ENCODE results near the gene RGS2. TPM values are rescaled to one million over a fixed set of nuclear protein-coding genes. Genes with fewer than 3 reads are reported as not detected.

Gene RGS2
- total RNA-seq, 1 donor from 2014 or later = 55.2 TPM

DNA sequence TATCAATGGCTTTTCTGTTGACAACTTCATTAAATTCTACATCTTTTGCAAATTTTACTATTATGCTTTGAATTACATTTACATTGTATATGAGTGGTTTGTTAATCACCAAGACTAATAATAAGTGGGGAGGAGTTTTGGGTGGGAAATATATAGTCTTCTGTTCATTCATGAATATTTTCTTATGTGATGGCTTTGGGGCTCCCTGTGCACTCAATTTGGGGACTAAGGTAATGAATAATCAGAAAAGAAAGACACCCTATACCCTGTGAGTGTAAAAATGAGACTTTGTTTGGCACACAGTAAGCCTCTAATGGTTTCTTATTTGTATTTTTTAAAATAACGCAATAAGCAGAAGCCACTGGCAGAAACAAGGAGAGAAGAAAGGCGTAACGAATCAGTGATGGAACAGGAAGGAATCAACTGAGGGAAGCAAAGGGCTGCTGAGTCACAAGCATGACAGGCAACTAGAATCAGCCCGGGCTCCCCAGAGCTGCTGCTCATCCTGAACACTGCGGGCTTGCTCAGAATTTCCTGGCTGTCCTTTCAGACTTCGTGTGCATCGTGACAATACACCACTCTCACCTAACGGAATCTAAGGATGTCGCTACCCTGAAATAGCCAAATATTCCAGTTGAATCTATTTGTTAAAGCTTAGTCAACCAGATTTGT lies 20.8 kb upstream of the RGS2 start:
- DNase-seq (ENCODE audit: low spot score in 2 of 2, unreplicated experiment in 2 of 2) = no peak

DNA sequence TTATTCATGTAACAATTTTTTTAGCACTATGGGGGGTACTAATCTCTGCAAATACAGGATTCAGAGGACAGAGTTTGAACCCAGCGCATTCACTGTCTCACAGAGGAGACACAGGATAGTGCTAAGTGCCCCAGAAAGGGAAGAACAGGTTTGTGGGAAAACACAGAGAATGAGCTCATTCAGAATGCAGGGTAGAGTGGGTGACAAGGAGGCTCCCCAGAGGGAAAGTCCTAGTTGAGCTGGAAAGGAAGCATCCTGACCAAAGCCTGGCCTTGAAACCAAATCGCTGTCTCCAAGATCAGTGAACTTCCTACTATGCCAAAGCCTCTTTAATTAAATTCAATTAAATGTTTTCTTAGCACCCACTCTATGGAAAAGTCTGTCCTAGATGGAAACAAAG lies 19.0 kb upstream of the RGS2 start:
- H3K4me3 Mint-ChIP-seq = no peak overlapping the region
- TF ChIP-seq, protein P1, sequence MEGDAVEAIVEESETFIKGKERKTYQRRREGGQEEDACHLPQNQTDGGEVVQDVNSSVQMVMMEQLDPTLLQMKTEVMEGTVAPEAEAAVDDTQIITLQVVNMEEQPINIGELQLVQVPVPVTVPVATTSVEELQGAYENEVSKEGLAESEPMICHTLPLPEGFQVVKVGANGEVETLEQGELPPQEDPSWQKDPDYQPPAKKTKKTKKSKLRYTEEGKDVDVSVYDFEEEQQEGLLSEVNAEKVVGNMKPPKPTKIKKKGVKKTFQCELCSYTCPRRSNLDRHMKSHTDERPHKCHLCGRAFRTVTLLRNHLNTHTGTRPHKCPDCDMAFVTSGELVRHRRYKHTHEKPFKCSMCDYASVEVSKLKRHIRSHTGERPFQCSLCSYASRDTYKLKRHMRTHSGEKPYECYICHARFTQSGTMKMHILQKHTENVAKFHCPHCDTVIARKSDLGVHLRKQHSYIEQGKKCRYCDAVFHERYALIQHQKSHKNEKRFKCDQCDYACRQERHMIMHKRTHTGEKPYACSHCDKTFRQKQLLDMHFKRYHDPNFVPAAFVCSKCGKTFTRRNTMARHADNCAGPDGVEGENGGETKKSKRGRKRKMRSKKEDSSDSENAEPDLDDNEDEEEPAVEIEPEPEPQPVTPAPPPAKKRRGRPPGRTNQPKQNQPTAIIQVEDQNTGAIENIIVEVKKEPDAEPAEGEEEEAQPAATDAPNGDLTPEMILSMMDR (IDR thresholded peaks at IDR 0.05; ENCODE audit: unreplicated experiment) = no peak
- H3K27me3 Mint-ChIP-seq (ENCODE audit: low read depth) = no peaks in the 10 kb centered on the region
- H3K27ac Mint-ChIP-seq = no peak overlapping the region
- peaks cover 53% of the 10 kb centered on the region for H3K4me1 Mint-ChIP-seq
- H3K36me3 Mint-ChIP-seq = no peaks in the 10 kb centered on the region
- H3K9me3 Mint-ChIP-seq = no peaks in the 10 kb centered on the region
- DNase-seq (ENCODE audit: low spot score in 2 of 2, unreplicated experiment in 2 of 2) = no peak

More for the DNA sequence above, 20.8 kb upstream of the RGS2 start:
- Mint-ChIP-seq H3K4me1 (peaks cover 41% of the 10 kb centered on the region), H3K27ac (peak overlapping the region; percentile 50), H3K36me3 (no peaks in the 10 kb centered on the region), H3K27me3 (ENCODE audit: low read depth) (no peaks in the 10 kb centered on the region), H3K9me3 (peaks cover 1% of the 10 kb centered on the region), H3K4me3 (no peak overlapping the region)
- TF ChIP-seq, protein P1 (IDR thresholded peaks at IDR 0.05; ENCODE audit: unreplicated experiment) = no peak

DNA sequence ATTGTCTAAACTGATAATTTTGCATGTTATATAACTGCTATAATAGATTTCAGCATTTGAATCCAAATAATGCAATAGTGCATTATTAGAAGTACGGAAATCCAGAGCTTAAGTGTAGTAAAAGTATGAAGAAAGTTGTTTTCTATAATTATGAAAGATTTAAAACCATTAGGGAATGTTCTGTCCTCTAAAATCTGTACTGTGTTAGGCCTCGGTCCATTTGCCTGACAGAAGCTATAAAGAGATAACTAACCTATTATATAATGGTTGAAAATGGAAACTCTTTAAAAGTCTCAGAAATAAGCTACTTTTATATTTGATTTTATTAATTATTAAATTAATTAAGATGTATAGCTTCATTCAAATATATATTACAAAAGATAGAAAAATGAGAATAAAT lies 16.2 kb upstream of the RGS2 start:
- Mint-ChIP-seq H3K27me3 (ENCODE audit: low read depth) (no peaks in the 10 kb centered on the region), H3K4me3 (no peak overlapping the region), H3K4me1 (peaks cover 36% of the 10 kb centered on the region), H3K9me3 (no peaks in the 10 kb centered on the region), H3K36me3 (no peaks in the 10 kb centered on the region), H3K27ac (no peak overlapping the region)
- TF ChIP-seq, protein P1 (IDR thresholded peaks at IDR 0.05; ENCODE audit: unreplicated experiment) = no peak
- no peak for DNase-seq (ENCODE audit: low spot score in 2 of 2, unreplicated experiment in 2 of 2)

DNA sequence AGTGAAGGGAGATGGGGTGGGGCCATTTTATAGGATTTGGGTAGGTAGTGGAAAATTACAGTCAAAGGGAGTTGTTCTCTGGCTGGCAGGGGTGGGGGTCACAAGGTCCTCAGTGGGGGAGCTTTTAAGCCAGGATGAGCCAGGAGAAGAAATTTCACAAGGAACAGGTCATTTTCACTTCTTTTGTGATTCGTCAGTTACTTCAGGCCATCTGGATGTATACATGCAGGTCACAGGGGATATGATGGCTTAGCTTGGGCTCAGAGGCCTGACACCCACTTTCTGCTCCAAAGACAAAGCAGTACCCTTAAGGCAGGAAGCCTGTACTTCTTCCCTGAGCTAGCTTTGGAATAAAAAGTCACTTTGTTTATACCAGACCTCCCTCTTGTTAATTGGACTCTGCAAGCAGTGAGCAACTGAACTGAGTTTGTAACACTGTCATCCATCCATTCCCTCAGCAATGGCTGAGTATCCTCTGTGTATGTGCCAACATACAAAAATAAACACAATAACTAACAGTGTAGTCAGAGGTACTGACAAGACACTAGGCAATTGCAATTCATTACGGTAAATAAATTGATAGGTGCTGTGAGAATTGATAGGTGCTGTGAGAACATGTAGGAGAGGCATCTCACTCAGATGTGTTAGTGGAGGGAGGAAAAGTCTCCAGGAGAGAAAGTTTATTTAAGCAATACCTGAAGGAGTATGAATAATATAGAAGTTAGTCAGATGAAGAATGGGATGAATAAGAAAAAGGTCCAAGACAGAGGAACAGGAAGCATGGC lies 14.7 kb upstream of the RGS2 start:
- Mint-ChIP-seq H3K9me3 (no peaks in the 10 kb centered on the region), H3K4me1 (peaks cover 27% of the 10 kb centered on the region), H3K36me3 (no peaks in the 10 kb centered on the region), H3K4me3 (no peak overlapping the region), H3K27ac (peak overlapping the region; percentile 7), H3K27me3 (ENCODE audit: low read depth) (no peaks in the 10 kb centered on the region)
- no peak for DNase-seq (ENCODE audit: low spot score in 2 of 2, unreplicated experiment in 2 of 2)
- TF ChIP-seq, protein P1 (IDR thresholded peaks at IDR 0.05; ENCODE audit: unreplicated experiment) = no peak

DNA sequence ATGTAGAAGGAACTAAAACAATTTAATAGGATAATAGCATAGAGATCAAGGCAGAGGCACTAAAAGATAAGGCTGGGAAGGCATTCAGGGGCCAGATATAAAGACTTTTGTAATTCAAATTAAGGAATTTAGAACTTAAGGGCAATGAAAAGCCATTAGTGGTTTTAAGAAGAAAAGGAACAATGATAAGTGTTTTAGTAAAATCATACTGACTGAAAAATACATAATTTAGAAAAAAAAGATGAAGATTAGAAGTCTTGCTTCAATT lies 14.1 kb upstream of the RGS2 start:
- Mint-ChIP-seq H3K36me3 (no peaks in the 10 kb centered on the region), H3K4me3 (no peak overlapping the region), H3K4me1 (peaks cover 27% of the 10 kb centered on the region), H3K27me3 (ENCODE audit: low read depth) (no peaks in the 10 kb centered on the region), H3K27ac (peak overlapping the region; percentile 7), H3K9me3 (no peaks in the 10 kb centered on the region)
- TF ChIP-seq, protein P1 (IDR thresholded peaks at IDR 0.05; ENCODE audit: unreplicated experiment) = no peak
- no peak for DNase-seq (ENCODE audit: low spot score in 2 of 2, unreplicated experiment in 2 of 2)
